ENCODE data around the gene EGFLAM. TPM values are rescaled to one million over a fixed set of nuclear protein-coding genes. Genes with fewer than 3 reads are reported as not detected.

EGFLAM gene
- total RNA-seq, 2 experiments from 2014 or later = not detected

DNA sequence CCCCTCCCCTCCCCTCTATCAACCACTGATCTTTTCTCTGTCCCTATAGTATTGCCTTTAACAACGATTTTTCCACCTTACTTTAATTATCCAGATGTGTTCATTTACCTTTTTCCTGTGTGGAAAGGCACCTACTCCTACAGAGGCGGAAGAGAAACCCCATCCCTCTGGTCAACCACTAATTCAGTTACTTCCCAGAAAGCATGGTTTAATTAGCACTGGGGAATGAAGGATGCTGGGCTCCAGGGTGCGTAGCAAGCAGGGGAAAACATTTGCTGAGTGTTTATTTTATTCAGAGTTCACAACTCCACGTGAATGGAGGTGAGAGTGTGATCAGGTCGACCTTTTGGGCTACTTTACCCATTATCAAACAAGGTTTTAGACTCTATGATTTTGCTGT is 16.7 kb upstream of the EGFLAM start:
- ChIA-PET POLR2A (no interaction called here), CTCF (no interaction called here)
- TF ChIP-seq, protein P1, sequence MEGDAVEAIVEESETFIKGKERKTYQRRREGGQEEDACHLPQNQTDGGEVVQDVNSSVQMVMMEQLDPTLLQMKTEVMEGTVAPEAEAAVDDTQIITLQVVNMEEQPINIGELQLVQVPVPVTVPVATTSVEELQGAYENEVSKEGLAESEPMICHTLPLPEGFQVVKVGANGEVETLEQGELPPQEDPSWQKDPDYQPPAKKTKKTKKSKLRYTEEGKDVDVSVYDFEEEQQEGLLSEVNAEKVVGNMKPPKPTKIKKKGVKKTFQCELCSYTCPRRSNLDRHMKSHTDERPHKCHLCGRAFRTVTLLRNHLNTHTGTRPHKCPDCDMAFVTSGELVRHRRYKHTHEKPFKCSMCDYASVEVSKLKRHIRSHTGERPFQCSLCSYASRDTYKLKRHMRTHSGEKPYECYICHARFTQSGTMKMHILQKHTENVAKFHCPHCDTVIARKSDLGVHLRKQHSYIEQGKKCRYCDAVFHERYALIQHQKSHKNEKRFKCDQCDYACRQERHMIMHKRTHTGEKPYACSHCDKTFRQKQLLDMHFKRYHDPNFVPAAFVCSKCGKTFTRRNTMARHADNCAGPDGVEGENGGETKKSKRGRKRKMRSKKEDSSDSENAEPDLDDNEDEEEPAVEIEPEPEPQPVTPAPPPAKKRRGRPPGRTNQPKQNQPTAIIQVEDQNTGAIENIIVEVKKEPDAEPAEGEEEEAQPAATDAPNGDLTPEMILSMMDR (IDR thresholded peaks at IDR 0.05) = no peak
- H3K36me3 Mint-ChIP-seq (ENCODE audit: low read depth) = no peaks in the 10 kb centered on the region
- no peaks in the 10 kb centered on the region for H3K9me3 Mint-ChIP-seq
- no peak overlapping the region for H3K27ac Mint-ChIP-seq
- intact Hi-C loops (cut with micrococcal nuclease) = no loop called here
- peaks cover 8% of the 10 kb centered on the region for H3K27me3 Mint-ChIP-seq
- no peak for DNase-seq
- H3K4me1 Mint-ChIP-seq (ENCODE audit: low read depth) = no peaks in the 10 kb centered on the region
- H3K4me3 Mint-ChIP-seq = no peak overlapping the region
- ATAC-seq = no peak

- DNase-seq = no peak
- H3K27ac Mint-ChIP-seq = no peak overlapping the region
- no peaks in the 10 kb centered on the region for H3K9me3 Mint-ChIP-seq
- intact Hi-C loops (cut with micrococcal nuclease) = no loop called here
- ChIA-PET POLR2A (no interaction called here), CTCF (interaction anchor here (0.9 kb wide), 1 partner anchor 11 kb away, joined by 3 read pairs; no protein-coding TSS in a partner anchor)
- no peaks in the 10 kb centered on the region for H3K4me1 Mint-ChIP-seq (ENCODE audit: low read depth)
- TF ChIP-seq, protein P1 (IDR thresholded peaks at IDR 0.05) = no peak
- H3K36me3 Mint-ChIP-seq (ENCODE audit: low read depth) = no peaks in the 10 kb centered on the region
- no peak overlapping the region for H3K4me3 Mint-ChIP-seq
- peaks cover 13% of the 10 kb centered on the region for H3K27me3 Mint-ChIP-seq
- ATAC-seq = no peak
These were observed 13.1 kb upstream of the EGFLAM start for GRCh38 chr5:38245307-38245706.

DNA sequence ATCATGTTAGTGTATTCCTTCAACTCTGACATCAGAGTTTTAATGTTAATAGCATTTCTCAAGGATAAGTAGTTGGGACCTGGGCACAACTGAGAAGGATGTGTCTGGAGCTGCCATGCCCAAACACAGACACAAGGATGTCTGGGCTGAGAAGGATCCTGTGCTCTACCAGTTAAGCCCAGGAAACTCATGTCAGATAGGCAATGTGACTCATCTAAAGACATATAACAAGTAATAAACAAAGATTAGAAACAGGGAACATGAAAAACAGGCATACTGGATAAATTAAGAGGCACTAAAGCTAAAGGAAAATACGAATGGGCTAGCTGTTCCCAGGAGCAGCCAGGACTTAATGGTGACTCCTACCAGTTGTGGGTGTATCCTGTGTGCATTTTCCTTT is 9.1 kb upstream of the EGFLAM start:
- intact Hi-C loops (cut with micrococcal nuclease) = no loop called here
- ATAC-seq (no peak), DNase-seq (no peak)
- Mint-ChIP-seq H3K27me3 (peaks cover 11% of the 10 kb centered on the region), H3K4me1 (ENCODE audit: low read depth) (no peaks in the 10 kb centered on the region), H3K27ac (no peak overlapping the region), H3K9me3 (peaks cover 5% of the 10 kb centered on the region), H3K36me3 (ENCODE audit: low read depth) (no peaks in the 10 kb centered on the region), H3K4me3 (no peak overlapping the region)
- TF ChIP-seq, protein P1 (IDR thresholded peaks at IDR 0.05) = no peak
- CTCF ChIA-PET = interaction anchor here (0.8 kb wide), 1 partner anchor 16 kb away, joined by 3 read pairs; no protein-coding TSS in a partner anchor
- POLR2A ChIA-PET = no interaction called here

- TF ChIP-seq, protein P1 (IDR thresholded peaks at IDR 0.05) = no peak
- ChIA-PET POLR2A (no interaction called here), CTCF (interaction anchor here (0.8 kb wide), 1 partner anchor 16 kb away, joined by 3 read pairs; no protein-coding TSS in a partner anchor)
- Mint-ChIP-seq H3K36me3 (ENCODE audit: low read depth) (no peaks in the 10 kb centered on the region), H3K4me3 (no peak overlapping the region), H3K4me1 (ENCODE audit: low read depth) (no peaks in the 10 kb centered on the region), H3K27ac (no peak overlapping the region), H3K27me3 (peaks cover 11% of the 10 kb centered on the region), H3K9me3 (peaks cover 5% of the 10 kb centered on the region)
- DNase-seq (no peak), ATAC-seq (no peak)
- intact Hi-C loops (cut with micrococcal nuclease) = no loop called here
These were observed 8.5 kb upstream of the EGFLAM start for GRCh38 chr5:38249812-38250211.

GRCh38 chr5:38250763-38251448 is 7.5 kb upstream of the EGFLAM start:
- H3K9me3 Mint-ChIP-seq = peaks cover 5% of the 10 kb centered on the region
- H3K27ac Mint-ChIP-seq = no peak overlapping the region
- H3K27me3 Mint-ChIP-seq = peaks cover 17% of the 10 kb centered on the region
- intact Hi-C loops (cut with micrococcal nuclease) = no loop called here
- DNase-seq (no peak), ATAC-seq (no peak)
- no peak overlapping the region for H3K4me3 Mint-ChIP-seq
- TF ChIP-seq, protein P1 (IDR thresholded peaks at IDR 0.05) = no peak
- ChIA-PET POLR2A (no interaction called here), CTCF (interaction anchor here (1.5 kb wide), 1 partner anchor 14 kb away, joined by 3 read pairs; no protein-coding TSS in a partner anchor)
- H3K36me3 Mint-ChIP-seq (ENCODE audit: low read depth) = no peaks in the 10 kb centered on the region
- H3K4me1 Mint-ChIP-seq (ENCODE audit: low read depth) = no peaks in the 10 kb centered on the region

All from activated CD8-positive, alpha-beta T cell treated with anti-CD3 and anti-CD28 coated beads for 36 hours (primary cell).